ENCODE data around the gene SLC47A2. TPM values are rescaled to one million over a fixed set of nuclear protein-coding genes. Genes with fewer than 3 reads are reported as not detected.
"Not testable (repeated sequence)": the region's sequence is repeated elsewhere in the genome, so short reads cannot be mapped to it uniquely, and the experiment has no call there.

SLC47A2 gene
- total and polyA plus RNA-seq, 7 experiments from 2014 or later: not detected

- intact Hi-C loops (cut with micrococcal nuclease): no loop called here
- H3K4me3 ChIP-seq (ENCODE audit: low read length): no peak overlapping the region
- no peaks in the 10 kb centered on the region for H3K4me1 Mint-ChIP-seq
- ChIA-PET CTCF (interaction anchor here (0.9 kb wide), 1 partner anchor 40 kb away, joined by 3 read pairs; no protein-coding TSS in a partner anchor), POLR2A (no interaction called here)
- H3K27ac Mint-ChIP-seq: no peak overlapping the region
- no peaks in the 10 kb centered on the region for H3K27me3 ChIP-seq (ENCODE audit: control insufficient read depth in 2 of 2, insufficient read depth in 2 of 2, low read length in 2 of 2)
- H3K36me3 ChIP-seq (ENCODE audit: control insufficient read depth in 2 of 3, insufficient read depth in 3 of 3, low read length in 3 of 3): no peaks in the 10 kb centered on the region
- H3K4me3 Mint-ChIP-seq: no peak overlapping the region
- DNase-seq: no peak
- no peak for ATAC-seq
- no peaks in the 10 kb centered on the region for H3K27me3 Mint-ChIP-seq
- no peaks in the 10 kb centered on the region for H3K9me3 ChIP-seq (ENCODE audit: control insufficient read depth in 2 of 3, low read length in 3 of 3)
- H3K4me1 ChIP-seq (ENCODE audit: control insufficient read depth in 2 of 2, insufficient read depth in 2 of 2, low read length in 2 of 2): no peaks in the 10 kb centered on the region
- no peaks in the 10 kb centered on the region for H3K9me3 Mint-ChIP-seq
- H3K27ac ChIP-seq (ENCODE audit: low read depth, low read length): no peak overlapping the region
- H3K36me3 Mint-ChIP-seq: no peaks in the 10 kb centered on the region
Observed at GRCh38 chr17:19705201-19705600, 11.2 kb downstream of the SLC47A2 start.

GRCh38 chr17:19703828-19704613 is 12.4 kb downstream of the SLC47A2 start:
- Histone ChIP-seq H3K4me3 (ENCODE audit: low read length) (no peak overlapping the region), H3K4me1 (ENCODE audit: control insufficient read depth in 2 of 2, insufficient read depth in 2 of 2, low read length in 2 of 2) (no peaks in the 10 kb centered on the region), H3K9me3 (ENCODE audit: control insufficient read depth in 2 of 3, low read length in 3 of 3) (no peaks in the 10 kb centered on the region), H3K27me3 (ENCODE audit: control insufficient read depth in 2 of 2, insufficient read depth in 2 of 2, low read length in 2 of 2) (no peaks in the 10 kb centered on the region), H3K36me3 (ENCODE audit: control insufficient read depth in 2 of 3, insufficient read depth in 3 of 3, low read length in 3 of 3) (no peaks in the 10 kb centered on the region), H3K27ac (ENCODE audit: low read depth, low read length) (no peak overlapping the region)
- Mint-ChIP-seq H3K4me1 (no peaks in the 10 kb centered on the region), H3K9me3 (no peaks in the 10 kb centered on the region), H3K27me3 (no peaks in the 10 kb centered on the region), H3K27ac (no peak overlapping the region), H3K4me3 (no peak overlapping the region), H3K36me3 (no peaks in the 10 kb centered on the region)
- DNase-seq (no peak), ATAC-seq (no peak)
- ChIA-PET POLR2A (no interaction called here), CTCF (no interaction called here)
- intact Hi-C loops (cut with micrococcal nuclease): no loop called here

DNA sequence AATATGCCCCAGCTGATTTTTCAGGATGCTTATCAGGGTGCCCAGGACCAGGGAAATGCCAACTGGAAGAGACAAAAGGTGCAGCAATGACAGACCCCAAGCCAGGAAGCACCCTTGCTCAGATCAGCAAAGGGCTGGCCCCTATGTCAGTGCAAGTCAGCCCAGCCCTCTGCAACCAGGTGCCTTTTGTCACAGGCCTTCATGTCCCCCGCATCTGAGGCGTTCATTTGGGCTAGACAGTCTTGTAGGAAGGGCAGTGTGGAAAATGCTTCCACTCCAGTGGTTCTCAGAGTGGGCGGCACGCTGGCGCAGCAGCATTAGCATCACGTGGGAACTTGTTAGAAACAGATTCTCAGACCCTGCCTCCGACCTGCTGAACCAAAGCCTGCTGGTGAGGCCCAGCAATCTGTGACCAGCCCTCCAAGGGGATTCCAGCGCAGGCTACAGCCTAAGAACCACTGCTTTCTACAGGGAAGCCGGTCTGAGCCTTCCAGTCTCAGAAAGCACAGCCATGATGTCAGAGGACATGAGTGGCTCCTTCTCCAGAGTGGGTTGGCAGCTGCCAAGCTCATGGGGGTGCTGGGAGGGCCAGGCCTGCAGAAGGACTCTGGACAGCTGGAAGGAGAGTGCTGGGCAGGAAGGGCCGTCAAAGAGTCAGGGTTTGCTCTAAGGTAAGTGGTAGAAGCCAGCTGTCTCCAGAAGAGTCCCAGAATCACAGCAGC is 13.1 kb downstream of the SLC47A2 start:
- H3K27ac Mint-ChIP-seq: peak overlapping the region in 3 of 9 donors; percentile 21 to 46 (median 32)

GRCh38 chr17:19702217-19702641 is 14.2 kb downstream of the SLC47A2 start:
- no peaks in the 10 kb centered on the region for H3K9me3 Mint-ChIP-seq
- intact Hi-C loops (cut with micrococcal nuclease): no loop called here
- CTCF ChIA-PET: interaction anchor here (0.6 kb wide), 1 partner anchor 13 kb away, joined by 4 read pairs; no protein-coding TSS in a partner anchor
- Histone ChIP-seq H3K27ac (ENCODE audit: low read depth, low read length) (no peak overlapping the region), H3K27me3 (ENCODE audit: control insufficient read depth in 2 of 2, insufficient read depth in 2 of 2, low read length in 2 of 2) (no peaks in the 10 kb centered on the region), H3K4me3 (ENCODE audit: low read length) (no peak overlapping the region), H3K4me1 (ENCODE audit: control insufficient read depth in 2 of 2, insufficient read depth in 2 of 2, low read length in 2 of 2) (no peaks in the 10 kb centered on the region), H3K9me3 (ENCODE audit: control insufficient read depth in 2 of 3, low read length in 3 of 3) (no peaks in the 10 kb centered on the region), H3K36me3 (ENCODE audit: control insufficient read depth in 2 of 3, insufficient read depth in 3 of 3, low read length in 3 of 3) (no peaks in the 10 kb centered on the region)
- ATAC-seq (no peak), DNase-seq (no peak)
- H3K27me3 Mint-ChIP-seq: no peaks in the 10 kb centered on the region
- H3K4me1 Mint-ChIP-seq: no peaks in the 10 kb centered on the region
- peak overlapping the region in 1 of 9 donors; percentile 31 for H3K27ac Mint-ChIP-seq
- no peaks in the 10 kb centered on the region for H3K36me3 Mint-ChIP-seq
- POLR2A ChIA-PET: no interaction called here
- H3K4me3 Mint-ChIP-seq: no peak overlapping the region

More for the DNA sequence above, 13.1 kb downstream of the SLC47A2 start:
- ATAC-seq (no peak), DNase-seq (no peak)
- ChIA-PET CTCF (no interaction called here), POLR2A (no interaction called here)
- H3K9me3 ChIP-seq (ENCODE audit: control insufficient read depth in 2 of 3, low read length in 3 of 3): no peaks in the 10 kb centered on the region
- no peaks in the 10 kb centered on the region for H3K9me3 Mint-ChIP-seq
- H3K36me3 Mint-ChIP-seq: no peaks in the 10 kb centered on the region
- intact Hi-C loops (cut with micrococcal nuclease): no loop called here
- no peak overlapping the region for H3K4me3 ChIP-seq (ENCODE audit: low read length)
- H3K4me1 ChIP-seq (ENCODE audit: control insufficient read depth in 2 of 2, insufficient read depth in 2 of 2, low read length in 2 of 2): no peaks in the 10 kb centered on the region
- H3K27ac ChIP-seq (ENCODE audit: low read depth, low read length): no peak overlapping the region
- H3K4me3 Mint-ChIP-seq: no peak overlapping the region
- H3K27me3 Mint-ChIP-seq: no peaks in the 10 kb centered on the region
- H3K27me3 ChIP-seq (ENCODE audit: control insufficient read depth in 2 of 2, insufficient read depth in 2 of 2, low read length in 2 of 2): no peaks in the 10 kb centered on the region
- no peaks in the 10 kb centered on the region for H3K36me3 ChIP-seq (ENCODE audit: control insufficient read depth in 2 of 3, insufficient read depth in 3 of 3, low read length in 3 of 3)
- no peaks in the 10 kb centered on the region for H3K4me1 Mint-ChIP-seq

DNA sequence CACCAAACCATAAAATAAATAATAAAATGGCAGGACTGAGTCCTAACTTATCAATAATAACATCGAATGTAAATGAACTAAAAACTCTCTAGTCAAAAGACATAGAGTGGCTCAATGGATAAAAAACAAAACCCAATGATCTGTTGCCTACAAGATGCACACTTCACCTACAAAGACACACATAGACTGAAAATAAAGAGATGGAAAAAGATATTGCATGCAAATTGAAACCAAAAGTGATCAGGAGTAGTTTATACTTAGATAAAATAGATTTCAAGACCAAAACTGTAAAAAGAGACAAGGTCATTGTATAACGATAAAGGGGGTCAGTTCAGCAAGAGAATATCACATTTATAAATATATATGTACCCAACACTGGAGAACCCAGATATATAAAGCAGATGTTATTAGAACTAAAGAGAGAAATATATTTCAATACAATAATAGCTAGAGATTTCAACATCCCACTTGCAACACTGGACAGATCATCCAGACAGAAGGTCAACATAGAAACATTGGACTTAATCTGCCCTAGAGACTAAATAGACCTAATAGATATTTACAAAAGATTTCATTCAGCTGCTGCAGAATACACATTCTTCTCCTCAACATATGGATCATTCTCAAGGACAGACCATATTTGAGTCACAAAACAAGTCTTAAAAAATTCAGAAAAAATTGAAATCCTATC is 29.8 kb downstream of the SLC47A2 start:
- no peaks in the 10 kb centered on the region for H3K9me3 ChIP-seq (ENCODE audit: control insufficient read depth in 2 of 3, low read length in 3 of 3)
- Mint-ChIP-seq H3K4me1 (no peaks in the 10 kb centered on the region), H3K27ac (no peak overlapping the region), H3K36me3 (peaks cover 0 to 12% (median 4%) of the 10 kb centered on the region in 5 donors), H3K4me3 (no peak overlapping the region), H3K27me3 (no peaks in the 10 kb centered on the region), H3K9me3 (no peaks in the 10 kb centered on the region)
- H3K36me3 ChIP-seq (ENCODE audit: control insufficient read depth in 2 of 3, insufficient read depth in 3 of 3, low read length in 3 of 3): no peaks in the 10 kb centered on the region
- H3K27me3 ChIP-seq (ENCODE audit: control insufficient read depth in 2 of 2, insufficient read depth in 2 of 2, low read length in 2 of 2): no peaks in the 10 kb centered on the region
- H3K4me3 ChIP-seq (ENCODE audit: low read length): no peak overlapping the region
- DNase-seq (no peak), ATAC-seq (no peak)
- CTCF ChIA-PET: interaction anchor here (0.6 kb wide), 1 partner anchor 40 kb away, joined by 3 read pairs; no protein-coding TSS in a partner anchor
- POLR2A ChIA-PET: interaction anchor here (0.6 kb wide), 1 partner anchor 22 kb away, joined by 3 read pairs; no protein-coding TSS in a partner anchor
- intact Hi-C loops (cut with micrococcal nuclease): no loop called here
- H3K27ac ChIP-seq (ENCODE audit: low read depth, low read length): no peak overlapping the region
- H3K4me1 ChIP-seq (ENCODE audit: control insufficient read depth in 2 of 2, insufficient read depth in 2 of 2, low read length in 2 of 2): no peaks in the 10 kb centered on the region

- CTCF ChIA-PET; H3K4me1 ChIP-seq (ENCODE audit: control insufficient read depth in 2 of 2, insufficient read depth in 2 of 2, low read length in 2 of 2); H3K4me3 Mint-ChIP-seq; H3K27ac Mint-ChIP-seq; H3K9me3 ChIP-seq (ENCODE audit: control insufficient read depth in 2 of 3, low read length in 3 of 3); H3K27me3 Mint-ChIP-seq; H3K4me1 Mint-ChIP-seq; H3K27me3 ChIP-seq (ENCODE audit: control insufficient read depth in 2 of 2, insufficient read depth in 2 of 2, low read length in 2 of 2); H3K9me3 Mint-ChIP-seq; POLR2A ChIA-PET; H3K27ac ChIP-seq (ENCODE audit: low read depth, low read length); intact Hi-C loops (cut with micrococcal nuclease); H3K36me3 ChIP-seq (ENCODE audit: control insufficient read depth in 2 of 3, insufficient read depth in 3 of 3, low read length in 3 of 3); H3K4me3 ChIP-seq (ENCODE audit: low read length); ATAC-seq; DNase-seq: not testable (repeated sequence)
- H3K36me3 Mint-ChIP-seq: peaks cover 0 to 12% (median 4%) of the 10 kb centered on the region in 5 donors
Observed at GRCh38 chr17:19684909-19685580, 31.3 kb downstream of the SLC47A2 start.

Data from naive thymus-derived CD4-positive, alpha-beta T cell (primary cell).